Raji (cell line): ENCODE results near the gene TAF11.

ENCODE experiments used
- POLR2A ChIP-seq: IDR thresholded peaks from 2 replicates; pipeline ENCODE4 v1.6.1; 2011; ENCODE audit warnings: low read depth, low read length, control low read depth; ENCODE audit not compliant: insufficient read depth

TAF11 gene

DNA sequence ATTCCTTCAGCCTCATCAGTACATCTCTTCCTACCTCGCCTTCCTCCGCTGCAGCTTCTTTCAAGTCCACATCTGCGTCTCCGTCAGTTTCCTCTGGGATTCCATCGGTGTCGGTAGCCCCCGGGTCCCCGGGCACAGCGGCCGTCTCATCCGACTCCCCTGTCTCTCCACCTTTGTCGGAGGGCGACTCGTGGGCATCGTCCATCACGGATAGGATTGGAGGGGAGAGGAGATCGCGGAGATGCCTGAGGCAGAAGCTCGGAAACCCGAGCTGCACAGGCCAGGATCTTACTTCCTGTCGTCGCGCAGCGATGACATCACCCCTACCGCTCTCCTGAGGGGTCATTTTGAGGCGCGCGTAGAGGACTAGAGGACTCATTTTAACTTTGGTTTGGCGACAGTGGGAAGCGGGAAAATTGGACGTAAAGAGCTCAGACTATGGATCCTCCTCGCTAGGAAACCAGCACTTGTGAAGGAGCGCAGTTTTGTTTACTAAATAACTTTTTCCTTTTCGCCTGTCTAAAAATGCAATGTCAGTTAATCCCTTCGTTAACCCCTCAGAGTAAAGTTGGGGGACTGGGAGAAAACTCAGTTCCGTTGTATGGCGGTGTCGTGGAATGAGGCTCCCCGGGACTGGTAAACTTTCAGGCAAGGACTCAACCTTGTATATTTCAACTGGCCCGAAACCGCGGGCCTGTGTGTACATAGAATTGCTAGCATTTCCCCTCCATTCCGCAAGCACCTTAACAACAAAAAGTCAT is at the start of gene TAF11:
TSS of gene TAF11 (minus strand) at position 290 of the 761 bp plus-strand sequence. CDS start at position 205, 85 bp downstream.
- peak; percentile 97 for TF ChIP-seq POLR2A

GRCh38 chr6:34934516-34934915 is 46.7 kb upstream of the TAF11 start:
- TF ChIP-seq POLR2A, result no peak

DNA sequence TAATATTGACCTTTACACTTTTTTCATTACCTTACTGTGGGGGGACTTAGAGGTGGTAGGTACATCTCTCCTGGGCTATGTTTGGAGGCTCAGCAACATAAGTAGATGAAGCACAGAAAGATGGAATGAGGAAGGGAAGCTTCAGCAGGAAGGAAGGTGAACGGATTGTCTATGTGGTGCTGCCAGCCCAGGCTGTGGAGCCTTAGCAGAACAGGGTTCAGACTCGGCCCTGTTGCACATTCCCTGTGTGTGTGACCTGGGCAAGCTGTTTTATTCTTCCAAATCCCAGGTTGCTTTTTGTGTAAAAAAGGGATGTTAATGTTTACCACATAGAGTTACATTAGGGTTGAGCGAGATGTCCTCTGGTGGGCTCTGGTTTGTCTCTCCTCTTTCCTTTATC is 42.4 kb upstream of the TAF11 start:
- no peak for TF ChIP-seq POLR2A

GRCh38 chr6:34929241-34929978 is 41.6 kb upstream of the TAF11 start:
- no peak for TF ChIP-seq POLR2A

- no peak for TF ChIP-seq POLR2A
Measured at GRCh38 chr6:34928695-34929094, 40.9 kb upstream of the TAF11 start.

DNA sequence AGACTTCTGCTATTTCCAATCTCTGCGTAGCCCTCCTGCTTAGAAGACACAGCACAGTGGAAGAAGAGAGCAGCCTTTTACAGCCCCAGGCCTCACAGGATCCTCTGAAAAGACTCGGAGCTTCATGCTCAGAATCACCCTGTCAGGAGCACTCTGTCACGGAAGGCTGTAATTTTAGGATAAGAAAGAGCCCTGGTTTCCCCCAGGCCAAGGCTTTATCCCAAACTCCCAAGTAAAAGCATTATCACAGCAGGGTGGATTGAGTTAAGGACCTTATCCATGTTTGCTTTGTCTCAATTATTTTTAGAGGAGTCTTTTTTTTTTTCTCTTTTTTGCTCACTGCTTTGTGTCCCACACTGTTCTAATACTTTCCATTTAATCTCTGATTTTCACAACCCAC is 40.4 kb upstream of the TAF11 start:
- no peak for TF ChIP-seq POLR2A

DNA sequence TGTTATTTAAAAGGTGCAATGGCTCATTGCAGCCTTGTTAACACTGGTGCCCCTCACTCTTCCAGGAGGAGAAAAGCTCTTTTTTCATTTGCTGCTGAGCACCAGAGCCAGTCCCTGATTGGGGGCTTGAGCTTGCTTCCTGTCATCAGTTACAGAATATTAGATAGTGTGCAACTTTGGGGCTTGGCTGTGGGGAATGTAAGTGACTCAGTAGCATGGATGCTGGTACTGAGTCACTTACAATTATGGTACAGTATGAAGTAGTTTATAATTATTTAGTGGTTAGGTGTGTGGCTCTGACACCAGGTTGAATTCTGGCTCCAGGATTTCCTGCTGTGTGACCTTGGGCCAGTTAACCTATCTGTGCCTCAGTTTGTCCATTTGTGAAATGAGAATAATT is 38.8 kb upstream of the TAF11 start:
- TF ChIP-seq POLR2A, result no peak

DNA sequence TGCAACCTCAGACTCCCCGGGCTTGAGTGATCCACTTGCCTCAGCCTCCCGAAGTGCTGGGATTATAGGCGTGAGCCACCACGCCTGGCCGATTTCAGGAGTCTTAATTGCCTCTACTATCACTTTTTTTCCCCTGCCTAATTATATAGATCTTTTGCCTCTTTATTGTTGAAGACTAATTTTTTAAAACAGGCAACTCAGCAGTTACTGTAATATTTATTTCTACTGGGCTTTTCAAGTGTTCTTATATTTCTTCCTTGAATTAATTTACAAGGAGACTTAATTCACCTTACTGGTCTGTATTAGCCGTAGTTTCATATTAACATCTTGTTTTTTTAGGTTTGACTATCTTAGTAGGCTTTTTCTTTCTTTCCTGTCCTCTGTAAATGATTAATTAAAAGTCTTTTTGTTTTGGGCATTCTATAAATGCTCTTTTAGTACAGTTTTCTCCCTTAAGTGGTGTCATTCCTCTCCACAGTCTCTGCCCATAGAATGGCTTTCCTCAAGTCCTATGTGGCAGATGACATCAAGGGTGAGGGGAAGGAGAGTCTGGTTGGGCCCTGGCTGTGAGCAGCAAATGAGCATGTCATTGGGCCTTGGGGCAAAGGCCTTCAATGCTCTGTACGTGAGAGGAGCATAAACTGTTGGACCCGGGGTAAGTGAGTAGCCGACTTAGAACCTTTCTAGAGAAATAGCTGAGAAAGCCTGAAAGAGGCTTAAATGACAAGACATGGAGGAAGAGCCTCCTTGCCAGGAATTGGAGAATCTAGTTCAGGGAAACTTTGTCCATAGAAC is 37.2 kb upstream of the TAF11 start:
- no peak for TF ChIP-seq POLR2A

DNA sequence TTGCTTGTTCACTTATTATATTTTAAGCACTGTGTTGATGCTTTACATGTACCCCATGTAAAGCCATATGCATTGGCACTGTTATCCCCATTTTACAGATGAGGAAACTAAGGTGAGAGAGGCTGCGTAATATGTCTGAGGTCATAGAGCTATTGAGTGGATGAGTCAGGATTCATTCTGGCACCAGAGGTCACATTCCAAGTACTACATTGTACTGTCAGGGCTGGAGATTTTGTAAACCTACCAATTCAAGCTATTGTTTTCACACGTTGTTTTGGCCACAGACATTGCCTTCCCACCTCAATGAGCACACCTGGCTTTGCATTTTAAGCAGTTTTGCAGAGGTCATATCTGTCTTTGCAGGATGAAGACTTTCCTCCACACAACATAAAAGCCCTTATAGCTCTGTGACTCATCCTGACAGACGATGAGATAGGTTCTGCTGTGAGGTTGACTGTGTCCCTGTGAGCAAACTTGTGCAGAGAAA is 34.4 kb upstream of the TAF11 start:
- no peak for TF ChIP-seq POLR2A

DNA sequence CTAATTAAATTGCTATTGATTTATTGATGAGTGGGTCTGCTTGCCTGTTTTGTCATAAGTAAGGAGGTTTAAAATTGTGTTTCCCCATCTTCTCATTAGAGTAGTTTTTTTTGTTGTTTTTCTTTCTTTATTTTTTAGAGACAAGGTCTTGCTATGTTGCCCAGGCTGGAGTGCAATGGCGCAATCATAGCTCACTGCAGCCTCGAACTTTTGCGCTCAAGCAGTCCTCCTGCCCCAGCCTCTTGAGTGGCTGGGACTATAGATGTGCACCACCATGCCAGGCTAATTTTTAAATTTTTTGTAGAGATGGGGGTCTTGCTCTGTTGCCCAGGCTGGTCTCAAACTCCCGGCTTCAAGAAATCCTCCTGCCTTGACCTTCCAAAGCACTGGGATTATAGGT is 32.3 kb upstream of the TAF11 start:
- no peak for TF ChIP-seq POLR2A

DNA sequence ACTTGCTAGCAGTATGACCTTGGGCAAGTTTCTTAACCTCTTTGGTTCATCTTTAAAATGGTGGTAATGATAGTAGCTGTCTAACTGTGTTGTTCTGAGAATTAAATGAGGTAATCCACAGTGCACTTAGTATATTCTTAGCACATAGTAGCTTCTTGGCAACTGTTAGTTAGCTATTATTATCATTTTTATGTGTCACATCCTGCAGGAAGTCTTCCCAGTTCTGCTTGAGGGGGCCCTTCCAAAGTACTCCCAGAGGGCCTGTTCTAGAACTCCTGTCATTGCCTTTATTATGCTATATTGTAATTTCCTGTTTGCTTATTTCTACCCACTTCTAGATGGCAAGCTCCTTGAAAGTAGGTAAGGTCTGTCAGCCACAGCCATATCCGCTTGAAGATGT is 31.8 kb upstream of the TAF11 start:
- TF ChIP-seq POLR2A, result no peak

DNA sequence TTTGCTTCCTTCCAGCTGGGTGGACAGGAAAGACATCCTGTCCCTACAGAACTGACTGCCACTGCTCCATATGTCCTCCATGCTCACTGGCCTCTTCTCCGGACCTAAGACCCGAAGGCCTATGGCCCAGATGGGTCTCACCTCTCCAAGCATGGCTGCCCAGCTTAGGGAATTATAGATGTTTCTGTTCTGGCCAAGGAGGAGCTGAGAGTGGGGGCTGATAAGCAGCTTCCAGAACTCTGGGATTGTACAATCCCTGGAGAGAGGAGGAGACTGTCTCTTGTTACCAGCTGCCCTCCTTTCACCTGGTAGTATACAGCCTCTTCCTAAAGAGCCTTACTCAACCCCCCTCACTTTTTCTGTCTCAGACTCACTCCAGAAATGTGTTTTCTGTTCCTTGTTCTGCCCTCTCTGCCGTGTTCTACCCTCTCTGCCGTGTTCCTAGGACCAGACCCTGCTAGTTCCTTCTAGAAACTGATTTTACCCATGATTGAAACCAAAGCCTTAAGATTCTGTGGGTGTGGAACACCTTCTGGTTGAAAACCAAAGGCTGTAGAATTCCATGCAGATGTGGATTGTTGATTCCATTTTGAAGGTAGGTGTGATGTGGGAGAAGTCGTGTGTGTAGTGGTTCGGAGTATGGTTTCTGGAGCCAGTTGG is 29.9 kb upstream of the TAF11 start:
- TF ChIP-seq POLR2A, result no peak

GRCh38 chr6:34916348-34916967 is 28.6 kb upstream of the TAF11 start:
- no peak for TF ChIP-seq POLR2A

DNA sequence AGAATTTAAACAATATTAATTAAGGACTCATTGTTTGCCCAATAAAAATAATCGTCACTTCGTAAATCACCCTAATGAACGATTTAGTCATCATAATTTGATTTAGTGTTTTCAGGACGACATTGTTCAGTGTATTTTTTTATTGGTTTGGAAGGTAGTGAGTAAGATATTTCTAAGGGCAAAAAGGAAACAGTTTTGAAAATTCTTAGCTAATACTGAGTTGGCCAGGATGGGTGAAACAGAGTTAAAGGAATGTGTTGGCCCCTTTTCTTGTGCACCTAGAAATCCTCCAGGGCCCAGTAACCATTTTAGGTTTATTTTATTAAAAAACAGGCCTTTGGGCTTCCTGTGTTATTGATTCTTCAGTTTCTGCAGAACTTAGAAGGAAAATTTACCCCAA is 26.5 kb upstream of the TAF11 start:
- no peak for TF ChIP-seq POLR2A
